Measurements from ENCODE around the gene DAB1. TPM values are rescaled to one million over a fixed set of nuclear protein-coding genes. Genes with fewer than 3 reads are reported as not detected.

Gene DAB1
- total and polyA plus RNA-seq, 2 of the 8 experiments (the other 6 are each of a cell fraction or from before 2014, with no cell fraction given), result 4.4 to 11.8 TPM

- H2BK15ac ChIP-seq (ENCODE audit: low read length), result no peak overlapping the region
- no peak overlapping the region for H4K8ac ChIP-seq (ENCODE audit: extremely low read depth, insufficient read depth, low read length)
- H4K5ac ChIP-seq (ENCODE audit: insufficient read length, low read depth, low read length), result no peak overlapping the region
- H3K4ac ChIP-seq (replicated peaks; ENCODE audit: insufficient read length, low read depth, low read length), result no peak overlapping the region
- no peak overlapping the region for H2AK5ac ChIP-seq (ENCODE audit: low read depth, low read length)
- H3K27ac ChIP-seq (ENCODE audit: low read depth, low read length), result no peak overlapping the region
- H3K79me2 ChIP-seq (ENCODE audit: control insufficient read depth in 1 of 2, insufficient read depth in 2 of 2, low read length in 2 of 2), result no peaks in the 10 kb centered on the region
- H3K4me1 ChIP-seq (replicated peaks in 1 of 4; ENCODE audit: control insufficient read depth in 3 of 4, insufficient read depth in 4 of 4, low read length in 3 of 4), result peaks cover 0 to 2% (median 0%) of the 10 kb centered on the region in 4 experiments; a peak in 1 of 7 replicates
- no peak overlapping the region for H2BK5ac ChIP-seq (ENCODE audit: low read depth, low read length)
- no peak overlapping the region for H3K18ac ChIP-seq (ENCODE audit: extremely low read depth, low read length)
- 81% methylated on average over 3 of the region's 3 CpGs; no CpG with 5 or more reads in 1 of the 2 experiments for WGBS, 2 experiments (ENCODE audit: extremely low coverage in 1 of 2, insufficient coverage in 1 of 2, insufficient read length in 1 of 2, insufficient replicate concordance in 2 of 2, low coverage in 1 of 2, low lambda C conversion rate in 2 of 2, missing lambda C conversion rate in 1 of 2)
- no peak overlapping the region for H2BK120ac ChIP-seq (replicated peaks; ENCODE audit: low read depth, low read length)
- no peaks in the 10 kb centered on the region for H3K36me3 ChIP-seq (ENCODE audit: control insufficient read depth in 2 of 4, insufficient read depth in 4 of 4, low read length in 3 of 4)
- no peak overlapping the region for H3K4me2 ChIP-seq (ENCODE audit: insufficient read depth in 1 of 2, low read depth in 2 of 2, low read length in 2 of 2)
- no peak overlapping the region for H3K23ac ChIP-seq (ENCODE audit: insufficient read length)
- H2BK20ac ChIP-seq (ENCODE audit: low read length), result no peak overlapping the region
- DNase-seq (ENCODE audit: low read depth in 1 of 2, low spot score in 2 of 2) (no peak), FAIRE-seq (no peak)
- no peaks in the 10 kb centered on the region for H3K79me1 ChIP-seq (ENCODE audit: low read depth, low read length)
- H3K23me2 ChIP-seq (ENCODE audit: low read depth, low read length), result no peaks in the 10 kb centered on the region
- H3K56ac ChIP-seq (replicated peaks; ENCODE audit: insufficient read length, low read depth, low read length), result no peak overlapping the region
- no peak overlapping the region for H3K14ac ChIP-seq (ENCODE audit: insufficient read length)
- no peaks in the 10 kb centered on the region for H3K27me3 ChIP-seq (replicated peaks in 1 of 4; ENCODE audit: control insufficient read depth in 3 of 4, extremely low read depth in 1 of 4, insufficient read depth in 3 of 4, low read length in 3 of 4)
- no peak overlapping the region for H2BK12ac ChIP-seq (ENCODE audit: low read depth, low read length)
- no peaks in the 10 kb centered on the region for H4K20me1 ChIP-seq (replicated peaks in 1 of 2; ENCODE audit: control insufficient read depth in 1 of 2, insufficient read depth in 2 of 2, low read length in 2 of 2)
- no peaks in the 10 kb centered on the region for H3K9me3 ChIP-seq (ENCODE audit: insufficient read depth in 2 of 2, low read depth in 1 of 2, low read length in 1 of 2)
- TF ChIP-seq TBP (IDR thresholded peaks at IDR 0.05; ENCODE audit: low read depth, low read length), result no peak
- peak; percentile 36 to 56 for TF ChIP-seq RAD21 (IDR thresholded peaks at IDR 0.05 in 1 of 2, conservative IDR thresholded peaks at IDR 0.05 in 1 of 2; ENCODE audit: low read depth in 2 of 2, low read length in 2 of 2)
- peak in 2 of 3 experiments; percentile 36 to 37; a peak in 2 of 4 replicates for TF ChIP-seq CTCF (IDR thresholded peaks at IDR 0.05; ENCODE audit: control extremely low read depth in 1 of 3, insufficient read depth in 1 of 3, low read depth in 1 of 3, low read length in 3 of 3)
- no peak overlapping the region for H3K4me3 ChIP-seq (ENCODE audit: extremely low read depth in 1 of 4, insufficient read depth in 2 of 4, low read depth in 3 of 4, low read length in 4 of 4)
- no peak overlapping the region for H4K91ac ChIP-seq (replicated peaks; ENCODE audit: insufficient read length, low read length)
- CTCF ChIA-PET (ENCODE audit: partially characterized antibody), result interaction anchor here (0.7 to 1.5 kb wide), 11 partner anchors 28 to 648 kb away, joined by 3 to 6 read pairs (median 3); partner anchors contain the start of gene DAB1
- POLR2A ChIA-PET (ENCODE audit: partially characterized antibody), result no interaction called here
- no peak overlapping the region for H2AFZ ChIP-seq (ENCODE audit: low read length)
- no peak overlapping the region for H3K9ac ChIP-seq (replicated peaks in 1 of 4; ENCODE audit: extremely low read depth in 1 of 4, low read depth in 3 of 4, low read length in 3 of 4)
These were observed 191.4 kb downstream of the DAB1 start for GRCh38 chr1:57232500-57232899.

Measured in H1 (cell line).